Common myeloid progenitor, CD34-positive (primary cell): ENCODE data around the gene TENM4.

Experiments used
- CTCF ChIA-PET: fragments of 350-600 bp; sonication (Branson Sonifier 250); formaldehyde crosslinking; loops from one replicate; lab custom pipeline; 2021; ENCODE audit warnings: antibody characterized with exemption; lab: Charles Lee
- POLR2A ChIA-PET: fragments of 350-600 bp; sonication (Branson Sonifier 250); formaldehyde crosslinking; loops from one replicate; lab custom pipeline; 2021; ENCODE audit warnings: antibody characterized with exemption; lab: Charles Lee
- DNase-seq, 3 donors: peaks; one replicate each; pipeline versions ENCODE4 v3.0.0 to v3.0.0-alpha.2; 2013
- H3K27ac ChIP-seq, 2 experiments: 1 replicate in 1 of 2; 2 replicates in 1 of 2; pipeline ENCODE4 v1.7.0; 2013; ENCODE audit warnings: inconsistent platforms in 2 of 2, low read length in 2 of 2, mild to moderate bottlenecking in 2 of 2, low read depth in 1 of 2, moderate library complexity in 1 of 2; ENCODE audit not compliant: severe bottlenecking in 2 of 2, insufficient read depth in 1 of 2, poor library complexity in 1 of 2
- H3K27me3 ChIP-seq, 5 experiments: replicated peaks in 2 of 5; 1 replicate in 3 of 5; 2 replicates in 2 of 5; pipeline versions ENCODE4 v1.6.1 to v1.7.0; 2013; ENCODE audit warnings: low read length in 4 of 5, mild to moderate bottlenecking in 2 of 5, moderate library complexity in 2 of 5, inconsistent platforms in 1 of 5; ENCODE audit not compliant: insufficient read depth in 5 of 5, control insufficient read depth in 4 of 5
- H3K36me3 ChIP-seq, 4 experiments: 1 replicate in 2 of 4; 2 replicates in 2 of 4; pipeline versions ENCODE4 v1.6.1 to v1.7.0; 2013; ENCODE audit warnings: low read length in 3 of 4, control low read depth in 1 of 4, mild to moderate bottlenecking in 1 of 4; ENCODE audit not compliant: control insufficient read depth in 4 of 4, insufficient read depth in 4 of 4
- H3K4me1 ChIP-seq, 4 experiments: 1 replicate in 3 of 4; 2 replicates in 1 of 4; pipeline versions ENCODE4 v1.6.1 to v1.7.1; 2013; ENCODE audit warnings: low read length in 3 of 4, mild to moderate bottlenecking in 3 of 4, control low read depth in 1 of 4, inconsistent platforms in 1 of 4, moderate library complexity in 1 of 4; ENCODE audit not compliant: control insufficient read depth in 4 of 4, insufficient read depth in 4 of 4; ENCODE audit errors: control extremely low read depth in 1 of 4
- H3K4me3 ChIP-seq, 7 experiments: 1 replicate in 4 of 7; 2 replicates in 3 of 7; pipeline versions ENCODE4 v1.5.1 to v1.7.0; 2013; ENCODE audit warnings: mild to moderate bottlenecking in 7 of 7, low read length in 6 of 7, moderate library complexity in 6 of 7, inconsistent platforms in 2 of 7, low read depth in 2 of 7, control low read depth in 1 of 7; ENCODE audit not compliant: insufficient read depth in 4 of 7, control insufficient read depth in 1 of 7; ENCODE audit errors: extremely low read depth in 1 of 7
- H3K9me3 ChIP-seq, 5 experiments: 1 replicate in 4 of 5; 2 replicates in 1 of 5; pipeline versions ENCODE4 v1.6.1 to v1.7.1; 2013; ENCODE audit warnings: low read length in 4 of 5, mild to moderate bottlenecking in 2 of 5, inconsistent platforms in 1 of 5, low read depth in 1 of 5, moderate library complexity in 1 of 5; ENCODE audit not compliant: control insufficient read depth in 4 of 5, insufficient read depth in 2 of 5; ENCODE audit errors: control extremely low read depth in 1 of 5
- WGBS: methylation state at CpG from one replicate; pipeline ENCODE4 v1.1.5; 2013; ENCODE audit not compliant: insufficient coverage; 5-methylcytosine and 5-hydroxymethylcytosine counted together

Gene TENM4

GRCh38 chr11:79358258-79358657 is 82.6 kb downstream of the TENM4 start:
- no peaks in the 10 kb centered on the region for H3K9me3 ChIP-seq
- DNase-seq = no peak
- ChIA-PET POLR2A (no interaction called here), CTCF (interaction anchor here (0.6 to 1.2 kb wide), 2 partner anchors 53 to 276 kb away, joined by 3 to 4 read pairs; no protein-coding TSS in a partner anchor)
- H3K27me3 ChIP-seq = peaks cover 0 to 7% (median 0%) of the 10 kb centered on the region in 5 experiments
- no peaks in the 10 kb centered on the region for H3K4me1 ChIP-seq
- H3K4me3 ChIP-seq = no peak overlapping the region
- H3K36me3 ChIP-seq = no peaks in the 10 kb centered on the region
- 59% methylated on average over 4 of the region's 5 CpGs for WGBS
- H3K27ac ChIP-seq = no peak overlapping the region

DNA sequence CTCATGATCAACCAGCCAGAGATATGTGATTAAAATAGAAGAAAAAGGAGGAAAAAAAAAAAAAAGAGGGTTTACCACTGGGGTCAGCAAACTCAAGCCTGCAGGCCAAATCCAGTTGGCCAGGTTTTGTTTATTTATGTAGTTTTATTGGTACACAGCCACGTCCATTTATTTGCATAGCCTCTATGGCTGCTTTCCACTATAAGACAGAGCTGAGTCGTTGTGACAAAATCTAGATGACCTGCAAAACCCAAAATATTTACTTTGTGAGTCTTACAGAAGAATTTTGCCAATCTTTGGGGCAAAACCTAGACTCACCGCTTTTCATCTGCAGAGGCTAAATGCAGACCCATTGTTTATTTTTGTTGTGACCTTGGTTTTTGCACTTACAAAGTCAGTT is 87.1 kb downstream of the TENM4 start:
- H3K4me1 ChIP-seq = no peaks in the 10 kb centered on the region
- H3K27me3 ChIP-seq = peaks cover 0 to 7% (median 0%) of the 10 kb centered on the region in 5 experiments
- CTCF ChIA-PET = interaction anchor here (0.7 kb wide), 1 partner anchor 38 kb away, joined by 4 read pairs; no protein-coding TSS in a partner anchor
- no peaks in the 10 kb centered on the region for H3K36me3 ChIP-seq
- no peaks in the 10 kb centered on the region for H3K9me3 ChIP-seq
- no peak for DNase-seq
- 93% methylated on average over 2 of the region's 3 CpGs for WGBS
- POLR2A ChIA-PET = no interaction called here
- no peak overlapping the region for H3K4me3 ChIP-seq
- no peak overlapping the region for H3K27ac ChIP-seq

DNA sequence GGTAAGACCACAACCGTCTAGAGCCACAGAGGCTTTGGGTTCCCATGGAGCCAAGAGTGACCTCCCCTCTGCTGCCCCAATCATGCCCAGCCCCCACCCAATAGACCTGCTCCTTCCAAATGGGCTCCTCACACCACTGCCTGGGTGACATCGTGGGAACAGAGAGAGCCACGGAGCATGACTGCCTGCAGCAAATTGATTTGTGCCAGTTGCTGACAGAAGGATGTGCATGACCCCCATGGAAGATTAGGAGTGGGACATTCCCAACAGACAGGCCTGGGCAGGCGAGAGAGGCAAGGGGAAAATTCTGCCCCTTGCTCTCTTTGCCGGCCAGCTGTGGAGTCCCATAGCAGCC is 88.5 kb downstream of the TENM4 start:
- POLR2A ChIA-PET = no interaction called here
- WGBS = 52% methylated on average over 4 of the region's 5 CpGs
- peaks cover 0 to 6% (median 0%) of the 10 kb centered on the region in 5 experiments for H3K27me3 ChIP-seq

GRCh38 chr11:79348976-79349682 is 91.7 kb downstream of the TENM4 start:
- ChIA-PET POLR2A (no interaction called here), CTCF (no interaction called here)
- no peaks in the 10 kb centered on the region for H3K36me3 ChIP-seq
- no peaks in the 10 kb centered on the region for H3K4me1 ChIP-seq
- H3K9me3 ChIP-seq = no peaks in the 10 kb centered on the region
- H3K27ac ChIP-seq = no peak overlapping the region
- no peak overlapping the region for H3K4me3 ChIP-seq
- peaks cover 0 to 4% (median 0%) of the 10 kb centered on the region in 5 experiments for H3K27me3 ChIP-seq
- no peak for DNase-seq
- WGBS = 69% methylated on average over 5 of the region's 5 CpGs

More for the DNA sequence above, 88.5 kb downstream of the TENM4 start:
- Histone ChIP-seq H3K36me3 (no peaks in the 10 kb centered on the region), H3K9me3 (no peaks in the 10 kb centered on the region), H3K4me3 (no peak overlapping the region), H3K27ac (no peak overlapping the region), H3K4me1 (no peaks in the 10 kb centered on the region)
- CTCF ChIA-PET = no interaction called here
- no peak for DNase-seq

DNA sequence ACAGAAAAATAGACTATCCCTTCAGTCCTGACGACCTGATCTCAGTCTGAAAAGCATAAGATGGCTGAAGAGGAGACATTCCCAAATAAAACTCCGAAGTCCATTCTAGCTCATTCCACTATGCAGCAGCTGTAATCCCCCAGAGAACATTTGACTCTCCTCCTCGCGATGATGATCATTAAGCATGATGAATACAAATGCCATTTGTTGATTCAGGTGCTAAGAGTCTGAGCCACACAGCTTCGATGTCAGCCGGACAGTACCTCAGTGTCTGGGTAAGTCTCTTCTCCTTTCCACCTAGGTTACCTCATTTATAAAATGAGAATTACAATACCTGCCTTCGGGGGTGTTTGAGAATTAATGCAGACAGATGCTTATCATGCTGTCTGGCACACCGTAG is 94.8 kb downstream of the TENM4 start:
- Histone ChIP-seq H3K4me1 (no peaks in the 10 kb centered on the region), H3K36me3 (no peaks in the 10 kb centered on the region), H3K27me3 (peaks cover 0 to 3% (median 0%) of the 10 kb centered on the region in 5 experiments), H3K27ac (no peak overlapping the region), H3K4me3 (no peak overlapping the region), H3K9me3 (no peaks in the 10 kb centered on the region)
- CTCF ChIA-PET = no interaction called here
- POLR2A ChIA-PET = no interaction called here
- no peak for DNase-seq
- WGBS = 85% methylated on average over 8 of the region's 8 CpGs

DNA sequence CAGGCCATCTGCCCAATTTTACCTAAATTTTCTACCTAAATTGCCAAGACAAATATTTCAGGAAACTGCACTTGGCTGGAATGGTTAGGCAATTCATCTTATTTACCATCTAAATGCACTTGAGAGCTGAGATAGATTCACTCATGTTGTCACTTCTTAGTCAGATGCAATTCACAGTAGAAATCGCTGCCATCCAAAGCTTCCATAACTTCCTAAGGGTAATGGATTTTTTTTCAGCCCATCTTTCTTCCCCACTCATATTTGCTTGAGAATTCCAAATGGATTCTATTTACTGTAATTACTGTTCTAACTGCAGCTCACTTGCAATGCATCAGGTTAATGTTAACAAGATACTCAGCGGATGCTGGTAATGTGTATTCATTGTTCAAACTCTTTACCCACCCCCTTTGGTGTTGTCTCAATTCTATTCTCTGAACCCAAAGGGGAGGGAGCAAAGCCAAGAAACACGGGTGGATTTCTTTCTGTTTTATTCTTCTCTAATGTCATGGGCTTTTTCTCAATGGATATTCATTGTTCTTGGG is 96.0 kb downstream of the TENM4 start:
- no peaks in the 10 kb centered on the region for H3K9me3 ChIP-seq
- CTCF ChIA-PET = no interaction called here
- no peak for DNase-seq
- POLR2A ChIA-PET = no interaction called here
- H3K4me3 ChIP-seq = no peak overlapping the region
- H3K27me3 ChIP-seq = peaks cover 0 to 3% (median 0%) of the 10 kb centered on the region in 5 experiments
- 100% methylated on average over 1 of the region's 3 CpGs for WGBS
- H3K36me3 ChIP-seq = no peaks in the 10 kb centered on the region
- no peak overlapping the region for H3K27ac ChIP-seq
- H3K4me1 ChIP-seq = no peaks in the 10 kb centered on the region

DNA sequence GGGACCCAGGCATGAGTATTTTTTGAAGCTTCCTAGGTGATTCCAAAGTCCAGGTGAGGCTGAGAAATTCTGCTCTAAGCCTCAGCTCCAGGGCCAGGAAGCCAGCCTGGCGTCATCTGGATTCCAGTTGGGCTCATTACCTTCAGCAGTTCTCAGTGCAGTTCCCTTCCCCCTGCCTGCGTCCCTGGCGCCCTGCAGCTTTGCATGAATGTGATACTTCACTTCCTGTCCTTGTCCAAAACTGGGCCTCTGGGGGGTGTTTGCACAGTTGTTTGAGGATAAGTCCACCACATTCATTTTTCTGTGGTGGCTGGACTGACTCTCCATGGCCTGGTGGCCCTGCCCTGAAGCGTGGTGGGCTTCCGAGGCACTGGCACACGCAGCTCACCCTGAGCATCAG is 98.1 kb downstream of the TENM4 start:
- H3K27me3 ChIP-seq = peaks cover 0 to 3% (median 0%) of the 10 kb centered on the region in 5 experiments
- WGBS = 57% methylated on average over 6 of the region's 6 CpGs
- ChIA-PET POLR2A (no interaction called here), CTCF (no interaction called here)
- no peaks in the 10 kb centered on the region for H3K4me1 ChIP-seq
- no peak overlapping the region for H3K27ac ChIP-seq
- DNase-seq = no peak
- H3K4me3 ChIP-seq = no peak overlapping the region
- no peaks in the 10 kb centered on the region for H3K36me3 ChIP-seq
- no peaks in the 10 kb centered on the region for H3K9me3 ChIP-seq
